ENCODE results near the gene RBM39. TPM values are rescaled to one million over a fixed set of nuclear protein-coding genes. Genes with fewer than 3 reads are reported as not detected.
"Not testable (repeated sequence)": the region's sequence is repeated elsewhere in the genome, so short reads cannot be mapped to it uniquely, and the experiment has no call there.

RBM39 gene
- total and polyA plus RNA-seq, 5 experiments from 2014 or later = 110 to 713 (median 134) TPM

GRCh38 chr20:35702051-35702823 is 39.8 kb downstream of the RBM39 start:
- peak overlapping the region; percentile 43 to 98 (median 56) for H3K27ac Mint-ChIP-seq
- DNase-seq (peak in 2 of 10 donors; percentile 15 to 17), ATAC-seq (no peak)
- H3K36me3 Mint-ChIP-seq = peaks cover 0 to 52% (median 11%) of the 10 kb centered on the region in 3 donors
- H3K9me3 Mint-ChIP-seq = no peaks in the 10 kb centered on the region
- H3K4me3 Mint-ChIP-seq = peak overlapping the region in 5 of 10 donors; percentile 12 to 72 (median 34)
- H3K27me3 Mint-ChIP-seq = no peaks in the 10 kb centered on the region
- peaks cover 20 to 41% (median 39%) of the 10 kb centered on the region in 4 donors for H3K4me1 Mint-ChIP-seq
- POLR2A ChIA-PET = interaction anchor here (1.4 to 6.3 kb wide), 3 partner anchors 17 to 40 kb away, joined by 3 to 71 read pairs (median 20); partner anchors contain the start of genes CPNE1, RBM12 and RBM39

GRCh38 chr20:35700625-35701148 is 41.4 kb downstream of the RBM39 start:
- peaks cover 20 to 43% (median 41%) of the 10 kb centered on the region in 4 donors for H3K4me1 Mint-ChIP-seq

GRCh38 chr20:35699957-35700624 is 42.0 kb downstream of the RBM39 start:
- Mint-ChIP-seq H3K4me3 (peak overlapping the region; percentile 85 to 97 (median 94)), H3K9me3 (no peaks in the 10 kb centered on the region), H3K36me3 (peaks cover 0 to 45% (median 9%) of the 10 kb centered on the region in 3 donors), H3K27me3 (no peaks in the 10 kb centered on the region), H3K4me1 (peaks cover 23 to 45% (median 42%) of the 10 kb centered on the region in 4 donors), H3K27ac (peak overlapping the region; percentile 90 to 99 (median 96))
- POLR2A ChIA-PET = interaction anchor here (0.8 to 6.3 kb wide), 19 partner anchors 9 to 1219 kb away, joined by 3 to 71 read pairs (median 4); partner anchors contain the start of genes CEP250, CPNE1, PHF20 and RBM12
- ATAC-seq (no peak), DNase-seq (no peak)

More at GRCh38 chr20:35700625-35701148, 41.4 kb downstream of the RBM39 start:
- POLR2A ChIA-PET = interaction anchor here (0.9 to 6.3 kb wide), 10 partner anchors 9 to 254 kb away, joined by 3 to 71 read pairs (median 7); partner anchors contain the start of genes CPNE1, PHF20, RBM12 and RBM39
- peaks cover 0 to 45% (median 6%) of the 10 kb centered on the region in 3 donors for H3K36me3 Mint-ChIP-seq
- no peak for ATAC-seq
- H3K4me3 Mint-ChIP-seq = peak overlapping the region in 9 of 10 donors; percentile 22 to 97 (median 94)
- H3K27ac Mint-ChIP-seq = peak overlapping the region in 9 of 10 donors; percentile 71 to 99 (median 95)
- H3K27me3 Mint-ChIP-seq = no peaks in the 10 kb centered on the region
- H3K9me3 Mint-ChIP-seq = no peaks in the 10 kb centered on the region
- peak in 1 of 10 donors; percentile 12 for DNase-seq

- POLR2A ChIA-PET = interaction anchor here (0.6 to 6.3 kb wide), 23 partner anchors 10 to 1219 kb away, joined by 3 to 71 read pairs (median 4); partner anchors contain the start of genes CEP250, CPNE1, PHF20 and RBM12
- Mint-ChIP-seq H3K27ac (peak within 1 kb of the TSS; percentile 93 to 99 (median 97)), H3K36me3 (peaks cover 0 to 42% (median 9%) of the 10 kb centered on the region in 3 donors), H3K4me1 (peaks cover 23 to 47% (median 38%) of the 10 kb centered on the region in 4 donors), H3K9me3 (no peaks in the 10 kb centered on the region), H3K27me3 (no peaks in the 10 kb centered on the region), H3K4me3 (peak within 1 kb of the TSS; percentile 85 to 98 (median 94))
- DNase-seq (peak; percentile 73 to 92 (median 86)), ATAC-seq (peak; percentile 83 to 92)
Measured at GRCh38 chr20:35699127-35699956, 42.7 kb downstream of the RBM39 start, which contains the start of the genes NFS1 and ROMO1. Gene NFS1 (minus strand): TSS chr20:35699352. CDS start chr20:35699288, 64 bp downstream. Gene ROMO1 (plus strand): TSS chr20:35699405. CDS start chr20:35699633, 228 bp downstream.

GRCh38 chr20:35698298-35699126 is 43.5 kb downstream of the RBM39 start:
- ATAC-seq (peak; percentile 27 to 35), DNase-seq (no peak)
- H3K9me3 Mint-ChIP-seq = no peaks in the 10 kb centered on the region
- H3K27me3 Mint-ChIP-seq = no peaks in the 10 kb centered on the region
- peaks cover 0 to 38% (median 9%) of the 10 kb centered on the region in 3 donors for H3K36me3 Mint-ChIP-seq
- H3K4me1 Mint-ChIP-seq = peaks cover 23 to 47% (median 35%) of the 10 kb centered on the region in 4 donors
- peak overlapping the region; percentile 85 to 98 (median 94) for H3K4me3 Mint-ChIP-seq
- H3K27ac Mint-ChIP-seq = peak overlapping the region; percentile 92 to 99 (median 96)
- POLR2A ChIA-PET = interaction anchor here (0.9 to 6.3 kb wide), 11 partner anchors 13 to 256 kb away, joined by 3 to 71 read pairs (median 4); partner anchors contain the start of genes CPNE1, RBM12, RBM39 and SCAND1

- Mint-ChIP-seq H3K27me3 (no peaks in the 10 kb centered on the region), H3K4me1 (peaks cover 24 to 47% (median 34%) of the 10 kb centered on the region in 4 donors), H3K9me3 (no peaks in the 10 kb centered on the region), H3K36me3 (peaks cover 0 to 38% (median 11%) of the 10 kb centered on the region in 3 donors), H3K4me3 (peak overlapping the region; percentile 85 to 98 (median 94)), H3K27ac (peak overlapping the region; percentile 92 to 99 (median 96))
- ATAC-seq = no peak
- peak in 1 of 10 donors; percentile 10 for DNase-seq
- POLR2A ChIA-PET = no interaction called here
Measured at GRCh38 chr20:35697696-35698297, 44.3 kb downstream of the RBM39 start.

GRCh38 chr20:35695978-35696377 is 46.1 kb downstream of the RBM39 start:
- POLR2A ChIA-PET = interaction anchor here (1.1 kb wide), 1 partner anchor 12 kb away, joined by 3 read pairs; no protein-coding TSS in a partner anchor
- no peak for ATAC-seq
- peak in 1 of 10 donors; percentile 0 for DNase-seq
- Mint-ChIP-seq H3K27me3 (no peaks in the 10 kb centered on the region), H3K9me3 (no peaks in the 10 kb centered on the region), H3K4me1 (peaks cover 25 to 44% (median 33%) of the 10 kb centered on the region in 4 donors), H3K36me3 (peaks cover 0 to 40% (median 11%) of the 10 kb centered on the region in 3 donors), H3K27ac (no peak overlapping the region), H3K4me3 (peak overlapping the region in 4 of 10 donors; percentile 26 to 47 (median 37))

- Mint-ChIP-seq H3K4me1 (peaks cover 26 to 38% (median 28%) of the 10 kb centered on the region in 4 donors), H3K27me3 (no peaks in the 10 kb centered on the region), H3K9me3 (no peaks in the 10 kb centered on the region), H3K27ac (peak overlapping the region in 3 of 10 donors; percentile 6 to 61 (median 57)), H3K4me3 (peak overlapping the region in 1 of 10 donors; percentile 43), H3K36me3 (peaks cover 0 to 46% (median 11%) of the 10 kb centered on the region in 3 donors)
- no peak for ATAC-seq
- POLR2A ChIA-PET = interaction anchor here (0.6 to 1.1 kb wide), 2 partner anchors 13 kb away, joined by 3 read pairs; no protein-coding TSS in a partner anchor
- DNase-seq = peak in 1 of 10 donors; percentile 5
Measured at GRCh38 chr20:35695245-35695749, 46.8 kb downstream of the RBM39 start.

GRCh38 chr20:35690265-35690664 is 51.8 kb downstream of the RBM39 start:
- POLR2A ChIA-PET = interaction anchor here (1.1 kb wide), 1 partner anchor 75 kb away, joined by 3 read pairs; the partner anchor contains the start of gene SPAG4

GRCh38 chr20:35686872-35687271 is 55.2 kb downstream of the RBM39 start:
- H3K4me3 Mint-ChIP-seq, H3K27me3 Mint-ChIP-seq, H3K9me3 Mint-ChIP-seq, ATAC-seq, H3K4me1 Mint-ChIP-seq, H3K27ac Mint-ChIP-seq, POLR2A ChIA-PET: not testable (repeated sequence)
- H3K36me3 Mint-ChIP-seq = peaks cover 5 to 76% (median 13%) of the 10 kb centered on the region in 3 donors
- peak in 1 of 10 donors; percentile 8 for DNase-seq

More at GRCh38 chr20:35690265-35690664, 51.8 kb downstream of the RBM39 start:
- H3K36me3 Mint-ChIP-seq = peaks cover 5 to 77% (median 19%) of the 10 kb centered on the region in 3 donors
- H3K9me3 Mint-ChIP-seq = no peaks in the 10 kb centered on the region
- DNase-seq (peak in 1 of 10 donors; percentile 1), ATAC-seq (no peak)
- H3K27ac Mint-ChIP-seq = peak overlapping the region in 2 of 10 donors; percentile 0 to 17
- peaks cover 0 to 7% (median 2%) of the 10 kb centered on the region in 4 donors for H3K4me1 Mint-ChIP-seq
- H3K4me3 Mint-ChIP-seq = no peak overlapping the region
- H3K27me3 Mint-ChIP-seq = no peaks in the 10 kb centered on the region

Measured in naive thymus-derived CD8-positive, alpha-beta T cell (primary cell).